ENCODE measurements around the gene ZNF547.
A peak's percentile ranks its signal among the peaks of the same experiment; 100 is the strongest.

ZNF547 gene

GRCh38 chr19:57389730-57390598 lies 26.6 kb downstream of the ZNF547 start, which contains the start of gene ZNF548:
Gene ZNF548 (plus strand): TSS chr19:57389854. CDS start chr19:57390100, 246 bp downstream.
- peak within 1 kb of the TSS; percentile 92 for H3K27ac ChIP-seq (ENCODE audit: low read depth, low read length)
- no peaks in the 10 kb centered on the region for H3K9me3 ChIP-seq (ENCODE audit: control insufficient read depth in 5 of 5, low read length in 5 of 5)
- H3K4me3 ChIP-seq (ENCODE audit: low read depth in 1 of 5, low read length in 5 of 5) = peak within 1 kb of the TSS; percentile 82 to 95 (median 92)
- peaks cover 0 to 3% (median 0%) of the 10 kb centered on the region in 5 donors for H3K27me3 ChIP-seq (ENCODE audit: control insufficient read depth in 5 of 5, insufficient read depth in 4 of 5, low read length in 5 of 5)
- peaks cover 6 to 22% (median 19%) of the 10 kb centered on the region in 5 donors for H3K4me1 ChIP-seq (ENCODE audit: control insufficient read depth in 5 of 5, insufficient read depth in 5 of 5, low read length in 5 of 5)
- H3K36me3 ChIP-seq (ENCODE audit: control insufficient read depth in 5 of 5, insufficient read depth in 5 of 5, low read length in 5 of 5) = peaks cover 0 to 17% (median 8%) of the 10 kb centered on the region in 5 donors
- peak within 1 kb of the TSS; percentile 32 to 99 (median 95) for H3K9ac ChIP-seq (ENCODE audit: low read length in 5 of 5)

- peaks cover 16 to 68% (median 53%) of the 10 kb centered on the region in 5 donors for H3K36me3 ChIP-seq (ENCODE audit: control insufficient read depth in 5 of 5, insufficient read depth in 5 of 5, low read length in 5 of 5)
- peaks cover 15 to 37% (median 28%) of the 10 kb centered on the region in 5 donors for H3K9me3 ChIP-seq (ENCODE audit: control insufficient read depth in 5 of 5, low read length in 5 of 5)
- H3K4me3 ChIP-seq (ENCODE audit: low read depth in 1 of 5, low read length in 5 of 5) = no peak overlapping the region
- H3K4me1 ChIP-seq (ENCODE audit: control insufficient read depth in 5 of 5, insufficient read depth in 5 of 5, low read length in 5 of 5) = peaks cover 6 to 13% (median 7%) of the 10 kb centered on the region in 5 donors
- no peak overlapping the region for H3K9ac ChIP-seq (ENCODE audit: low read length in 5 of 5)
- H3K27ac ChIP-seq (ENCODE audit: low read depth, low read length) = no peak overlapping the region
- H3K27me3 ChIP-seq (ENCODE audit: control insufficient read depth in 5 of 5, insufficient read depth in 4 of 5, low read length in 5 of 5) = peaks cover 0 to 6% (median 0%) of the 10 kb centered on the region in 5 donors
These were observed 32.4 kb downstream of the ZNF547 start for GRCh38 chr19:57395710-57396109.

GRCh38 chr19:57398868-57399267 lies 35.5 kb downstream of the ZNF547 start:
- H3K27ac ChIP-seq (ENCODE audit: low read depth, low read length) = no peak overlapping the region
- peaks cover 15 to 48% (median 29%) of the 10 kb centered on the region in 5 donors for H3K9me3 ChIP-seq (ENCODE audit: control insufficient read depth in 5 of 5, low read length in 5 of 5)
- peaks cover 16 to 63% (median 53%) of the 10 kb centered on the region in 5 donors for H3K36me3 ChIP-seq (ENCODE audit: control insufficient read depth in 5 of 5, insufficient read depth in 5 of 5, low read length in 5 of 5)
- peaks cover 0 to 12% (median 0%) of the 10 kb centered on the region in 5 donors for H3K4me1 ChIP-seq (ENCODE audit: control insufficient read depth in 5 of 5, insufficient read depth in 5 of 5, low read length in 5 of 5)
- peaks cover 0 to 6% (median 0%) of the 10 kb centered on the region in 5 donors for H3K27me3 ChIP-seq (ENCODE audit: control insufficient read depth in 5 of 5, insufficient read depth in 4 of 5, low read length in 5 of 5)
- H3K4me3 ChIP-seq (ENCODE audit: low read depth in 1 of 5, low read length in 5 of 5) = peak overlapping the region in 2 of 5 donors; percentile 25 to 29
- peak overlapping the region in 1 of 5 donors; percentile 91 for H3K9ac ChIP-seq (ENCODE audit: low read length in 5 of 5)

- Histone ChIP-seq H3K9me3 (ENCODE audit: control insufficient read depth in 5 of 5, low read length in 5 of 5) (peaks cover 4 to 18% (median 13%) of the 10 kb centered on the region in 5 donors), H3K27ac (ENCODE audit: low read depth, low read length) (no peak overlapping the region), H3K9ac (ENCODE audit: low read length in 5 of 5) (no peak overlapping the region), H3K27me3 (ENCODE audit: control insufficient read depth in 5 of 5, insufficient read depth in 4 of 5, low read length in 5 of 5) (peaks cover 0 to 5% (median 0%) of the 10 kb centered on the region in 5 donors), H3K4me1 (ENCODE audit: control insufficient read depth in 5 of 5, insufficient read depth in 5 of 5, low read length in 5 of 5) (peaks cover 0 to 6% (median 0%) of the 10 kb centered on the region in 5 donors), H3K4me3 (ENCODE audit: low read depth in 1 of 5, low read length in 5 of 5) (no peak overlapping the region), H3K36me3 (ENCODE audit: control insufficient read depth in 5 of 5, insufficient read depth in 5 of 5, low read length in 5 of 5) (peaks cover 8 to 16% (median 11%) of the 10 kb centered on the region in 5 donors)
These were observed 40.6 kb downstream of the ZNF547 start for GRCh38 chr19:57403737-57404563.

GRCh38 chr19:57406516-57407123 lies 43.3 kb downstream of the ZNF547 start:
- Histone ChIP-seq H3K4me3 (ENCODE audit: low read depth in 1 of 5, low read length in 5 of 5) (no peak overlapping the region), H3K27ac (ENCODE audit: low read depth, low read length) (no peak overlapping the region), H3K4me1 (ENCODE audit: control insufficient read depth in 5 of 5, insufficient read depth in 5 of 5, low read length in 5 of 5) (peaks cover 3 to 12% (median 11%) of the 10 kb centered on the region in 5 donors), H3K27me3 (ENCODE audit: control insufficient read depth in 5 of 5, insufficient read depth in 4 of 5, low read length in 5 of 5) (no peaks in the 10 kb centered on the region), H3K36me3 (ENCODE audit: control insufficient read depth in 5 of 5, insufficient read depth in 5 of 5, low read length in 5 of 5) (peaks cover 0 to 3% (median 0%) of the 10 kb centered on the region in 5 donors), H3K9me3 (ENCODE audit: control insufficient read depth in 5 of 5, low read length in 5 of 5) (peaks cover 0 to 10% (median 5%) of the 10 kb centered on the region in 5 donors), H3K9ac (ENCODE audit: low read length in 5 of 5) (no peak overlapping the region)

- peaks cover 0 to 7% (median 3%) of the 10 kb centered on the region in 5 donors for H3K9me3 ChIP-seq (ENCODE audit: control insufficient read depth in 5 of 5, low read length in 5 of 5)
- H3K4me3 ChIP-seq (ENCODE audit: low read depth in 1 of 5, low read length in 5 of 5) = peak within 1 kb of the TSS; percentile 86 to 100 (median 97)
- no peaks in the 10 kb centered on the region for H3K27me3 ChIP-seq (ENCODE audit: control insufficient read depth in 5 of 5, insufficient read depth in 4 of 5, low read length in 5 of 5)
- peaks cover 7 to 21% (median 18%) of the 10 kb centered on the region in 5 donors for H3K4me1 ChIP-seq (ENCODE audit: control insufficient read depth in 5 of 5, insufficient read depth in 5 of 5, low read length in 5 of 5)
- peaks cover 4 to 21% (median 20%) of the 10 kb centered on the region in 5 donors for H3K36me3 ChIP-seq (ENCODE audit: control insufficient read depth in 5 of 5, insufficient read depth in 5 of 5, low read length in 5 of 5)
- H3K9ac ChIP-seq (ENCODE audit: low read length in 5 of 5) = peak within 1 kb of the TSS; percentile 28 to 96 (median 92)
- peak within 1 kb of the TSS; percentile 54 for H3K27ac ChIP-seq (ENCODE audit: low read depth, low read length)
These were observed 47.7 kb downstream of the ZNF547 start, which contains the start of gene ZNF17 for GRCh38 chr19:57410877-57411671. Gene ZNF17 (plus strand): TSS chr19:57411161. CDS start chr19:57413616, 2,455 bp downstream.

- peaks cover 0 to 13% (median 0%) of the 10 kb centered on the region in 5 donors for H3K4me1 ChIP-seq (ENCODE audit: control insufficient read depth in 5 of 5, insufficient read depth in 5 of 5, low read length in 5 of 5)
- H3K9me3 ChIP-seq (ENCODE audit: control insufficient read depth in 5 of 5, low read length in 5 of 5) = peaks cover 34 to 71% (median 49%) of the 10 kb centered on the region in 5 donors
- H3K9ac ChIP-seq (ENCODE audit: low read length in 5 of 5) = no peak overlapping the region
- H3K36me3 ChIP-seq (ENCODE audit: control insufficient read depth in 5 of 5, insufficient read depth in 5 of 5, low read length in 5 of 5) = peaks cover 33 to 64% (median 50%) of the 10 kb centered on the region in 5 donors
- H3K27me3 ChIP-seq (ENCODE audit: control insufficient read depth in 5 of 5, insufficient read depth in 4 of 5, low read length in 5 of 5) = peaks cover 0 to 13% (median 0%) of the 10 kb centered on the region in 5 donors
- no peak overlapping the region for H3K27ac ChIP-seq (ENCODE audit: low read depth, low read length)
- peak overlapping the region in 4 of 5 donors; percentile 32 to 50 (median 40) for H3K4me3 ChIP-seq (ENCODE audit: low read depth in 1 of 5, low read length in 5 of 5)
These were observed 56.1 kb downstream of the ZNF547 start for GRCh38 chr19:57419439-57419838.

- peaks cover 33 to 51% (median 44%) of the 10 kb centered on the region in 5 donors for H3K36me3 ChIP-seq (ENCODE audit: control insufficient read depth in 5 of 5, insufficient read depth in 5 of 5, low read length in 5 of 5)
- peaks cover 0 to 13% (median 0%) of the 10 kb centered on the region in 5 donors for H3K4me1 ChIP-seq (ENCODE audit: control insufficient read depth in 5 of 5, insufficient read depth in 5 of 5, low read length in 5 of 5)
- peaks cover 34 to 73% (median 44%) of the 10 kb centered on the region in 5 donors for H3K9me3 ChIP-seq (ENCODE audit: control insufficient read depth in 5 of 5, low read length in 5 of 5)
- peak overlapping the region in 3 of 5 donors; percentile 11 to 50 (median 32) for H3K4me3 ChIP-seq (ENCODE audit: low read depth in 1 of 5, low read length in 5 of 5)
- no peak overlapping the region for H3K27ac ChIP-seq (ENCODE audit: low read depth, low read length)
- peaks cover 0 to 13% (median 0%) of the 10 kb centered on the region in 5 donors for H3K27me3 ChIP-seq (ENCODE audit: control insufficient read depth in 5 of 5, insufficient read depth in 4 of 5, low read length in 5 of 5)
- H3K9ac ChIP-seq (ENCODE audit: low read length in 5 of 5) = peak overlapping the region in 1 of 5 donors; percentile 85
These were observed 57.7 kb downstream of the ZNF547 start for GRCh38 chr19:57421037-57421436.
